Upper lobe of left lung (tissue), 6 donors: Measurements from ENCODE around the gene EDARADD. TPM values are rescaled to one million over a fixed set of nuclear protein-coding genes. Genes with fewer than 3 reads are reported as not detected.
"Not testable (repeated sequence)": the region's sequence is repeated elsewhere in the genome, so short reads cannot be mapped to it uniquely, and the experiment has no call there.

Source experiments
- ATAC-seq, 2 donors: fragments of 200-7000 bp; cut with Tn5 transposase; one replicate each; pipeline ENCODE4 v1.9.1; 2022; ENCODE audit warnings: mild to moderate bottlenecking in 2 of 2, moderate library complexity in 2 of 2; ENCODE audit not compliant: low FRiP score in 2 of 2
- DNase-seq, 2 donors: peaks; one replicate each; pipeline ENCODE4 v3.0.0-alpha.2; 2019 to 2020
- H3K27ac ChIP-seq, 4 donors: fragments of 200-600 bp; sonication (generic); one replicate each; pipeline ENCODE4 v1.5.1; 2016 to 2019
- H3K27me3 ChIP-seq, 4 donors: fragments of 200-600 bp; sonication (generic); one replicate each; pipeline ENCODE4 v1.5.1; 2017 to 2019
- H3K36me3 ChIP-seq, 4 donors: fragments of 200-600 bp; sonication (generic); one replicate each; pipeline ENCODE4 v1.5.1; 2016 to 2019
- H3K4me1 ChIP-seq, 4 donors: fragments of 200-600 bp; sonication (generic); one replicate each; pipeline ENCODE4 v1.5.1; 2018 to 2019
- H3K4me3 ChIP-seq, 4 donors: fragments of 200-600 bp; sonication (generic); one replicate each; pipeline ENCODE4 v1.5.1; 2017 to 2019; ENCODE audit warnings: mild to moderate bottlenecking in 2 of 4, moderate library complexity in 1 of 4
- H3K9me3 ChIP-seq, 4 donors: fragments of 200-600 bp; sonication (generic); one replicate each; pipeline ENCODE4 v1.5.1; 2018 to 2019
- CTCF ChIP-seq, 6 experiments: fragments of 450-650 bp in 4 of 6; fragments of 200-600 bp in 2 of 6; sonication (generic) in 2 of 6; IDR thresholded peaks; one replicate each; pipeline ENCODE4 v1.5.1; 2016 to 2019; ENCODE audit warnings: antibody characterized with exemption in 6 of 6
- EP300 ChIP-seq, 4 donors: sonication (generic); formaldehyde crosslinking; IDR thresholded peaks; one replicate each; pipeline ENCODE4 v1.5.1; 2017; ENCODE audit warnings: antibody characterized with exemption in 4 of 4, control low read depth in 2 of 4
- POLR2A ChIP-seq, 4 donors: fragments of 450-650 bp; IDR thresholded peaks; one replicate each; pipeline ENCODE4 v1.5.1; 2016 to 2017; ENCODE audit warnings: antibody characterized with exemption in 4 of 4, mild to moderate bottlenecking in 2 of 4
- POLR2AphosphoS5 ChIP-seq, 2 donors: sonication (generic); formaldehyde crosslinking; IDR thresholded peaks; one replicate each; pipeline ENCODE4 v1.5.1; 2017; ENCODE audit warnings: antibody characterized with exemption in 2 of 2
- WGBS, 2 donors: methylation state at CpG; one replicate each; pipeline ENCODE4 v1.1.5; 2017 to 2018; 5-methylcytosine and 5-hydroxymethylcytosine counted together
- total RNA-seq, 6 donors: library from RNA; depleted of rRNA in 4 of 6; stranded (reverse); fragments of >200 nt in 4 of 6; gene quantifications; one replicate each; pipeline versions ENCODE4 v1.1.0 to v1.2.1, GENCODE V29; 2016 to 2021
- donor health status: DM: no; HTN: no; CAD: no; lungs with moderate emphysema.
- donor health status: DM: no; HTN: yes; CAD: no; lungs with severe emphysema.

EDARADD gene
- total RNA-seq, 6 donors from 2014 or later: 0.11 to 2.6 (median 0.57) TPM; not detected in 1

GRCh38 chr1:236365999-236366570 lies 28.0 kb upstream of the EDARADD start:
- no peaks in the 10 kb centered on the region for H3K9me3 ChIP-seq
- TF ChIP-seq EP300 (IDR thresholded peaks at IDR 0.05) (no peak), CTCF (IDR thresholded peaks at IDR 0.05) (no peak), POLR2A (IDR thresholded peaks at IDR 0.05) (no peak), POLR2AphosphoS5 (IDR thresholded peaks at IDR 0.05) (no peak)
- H3K4me1 ChIP-seq: no peaks in the 10 kb centered on the region
- DNase-seq (no peak), ATAC-seq (no peak)
- no peaks in the 10 kb centered on the region for H3K27me3 ChIP-seq
- 56 to 62% methylated on average over 7 of the region's 7 CpGs for WGBS, 2 donors
- H3K4me3 ChIP-seq: no peak overlapping the region
- H3K36me3 ChIP-seq: no peaks in the 10 kb centered on the region
- no peak overlapping the region for H3K27ac ChIP-seq

GRCh38 chr1:236366681-236367080 lies 27.4 kb upstream of the EDARADD start:
- H3K27me3 ChIP-seq, H3K36me3 ChIP-seq, ATAC-seq, H3K4me3 ChIP-seq, H3K9me3 ChIP-seq, DNase-seq, H3K4me1 ChIP-seq, H3K27ac ChIP-seq: not testable (repeated sequence)
- WGBS, 2 donors: 72 to 85% methylated on average over 10 to 12 of the region's 12 CpGs

- Histone ChIP-seq H3K4me1 (no peaks in the 10 kb centered on the region), H3K27me3 (no peaks in the 10 kb centered on the region), H3K4me3 (no peak overlapping the region), H3K27ac (no peak overlapping the region), H3K9me3 (no peaks in the 10 kb centered on the region), H3K36me3 (no peaks in the 10 kb centered on the region)
- 62 to 77% methylated on average over 1 of the region's 1 CpG for WGBS, 2 donors
- no peak for DNase-seq
- ATAC-seq: no peak
- TF ChIP-seq CTCF (IDR thresholded peaks at IDR 0.05) (no peak), POLR2A (IDR thresholded peaks at IDR 0.05) (no peak), POLR2AphosphoS5 (IDR thresholded peaks at IDR 0.05) (no peak), EP300 (IDR thresholded peaks at IDR 0.05) (no peak)
Observed at GRCh38 chr1:236370420-236370819, 23.7 kb upstream of the EDARADD start.

GRCh38 chr1:236371083-236371482 lies 23.0 kb upstream of the EDARADD start:
- H3K27ac ChIP-seq: no peak overlapping the region
- DNase-seq: no peak
- TF ChIP-seq EP300 (IDR thresholded peaks at IDR 0.05) (no peak), POLR2AphosphoS5 (IDR thresholded peaks at IDR 0.05) (no peak), POLR2A (IDR thresholded peaks at IDR 0.05) (no peak), CTCF (IDR thresholded peaks at IDR 0.05) (no peak)
- H3K36me3 ChIP-seq: no peaks in the 10 kb centered on the region
- 78 to 86% methylated on average over 1 of the region's 1 CpG for WGBS, 2 donors
- no peaks in the 10 kb centered on the region for H3K9me3 ChIP-seq
- no peaks in the 10 kb centered on the region for H3K27me3 ChIP-seq
- H3K4me1 ChIP-seq: no peaks in the 10 kb centered on the region
- no peak for ATAC-seq
- H3K4me3 ChIP-seq: no peak overlapping the region

- Histone ChIP-seq H3K27me3 (no peaks in the 10 kb centered on the region), H3K4me3 (no peak overlapping the region), H3K4me1 (no peaks in the 10 kb centered on the region), H3K27ac (no peak overlapping the region), H3K36me3 (no peaks in the 10 kb centered on the region), H3K9me3 (no peaks in the 10 kb centered on the region)
- ATAC-seq: no peak
- TF ChIP-seq EP300 (IDR thresholded peaks at IDR 0.05) (no peak), CTCF (IDR thresholded peaks at IDR 0.05) (no peak), POLR2A (IDR thresholded peaks at IDR 0.05) (no peak), POLR2AphosphoS5 (IDR thresholded peaks at IDR 0.05) (no peak)
- DNase-seq: no peak
- 94% methylated on average over 2 of the region's 2 CpGs for WGBS, 2 donors
Observed at GRCh38 chr1:236377832-236378535, 16.1 kb upstream of the EDARADD start.
